Fibroblast of lung (primary cell): Measurements from ENCODE around the gene ITPA.

Experiments used
- CTCF ChIP-seq, 2 donors: IDR thresholded peaks in 1 of 2; conservative IDR thresholded peaks in 1 of 2; 1 replicate in 1 of 2; 2 replicates in 1 of 2; pipeline ENCODE4 v1.5.1; 2011 to 2012; ENCODE audit warnings: low read length in 2 of 2, control low read depth in 1 of 2, inconsistent platforms in 1 of 2, low read depth in 1 of 2, mild to moderate bottlenecking in 1 of 2
- EZH2 ChIP-seq: IDR thresholded peaks from 2 replicates; pipeline ENCODE4 v1.5.1; 2012; ENCODE audit warnings: low read length, control low read depth, mild to moderate bottlenecking; ENCODE audit errors: missing control alignments

- no peak for TF ChIP-seq CTCF (conservative IDR thresholded peaks at IDR 0.05 in 1 of 2, IDR thresholded peaks at IDR 0.05 in 1 of 2; ENCODE audit: low read depth in 1 of 2, low read length in 2 of 2)
- TF ChIP-seq EZH2: no peak
These were observed 34.0 kb upstream of the ITPA start for GRCh38 chr20:3175270-3175669.
